CD1c-positive myeloid dendritic cell (primary cell): ENCODE data around the gene WNT10A.
"Not testable (repeated sequence)": the region's sequence is repeated elsewhere in the genome, so short reads cannot be mapped to it uniquely, and the experiment has no call there.

Experiments
- DNase-seq: peaks from one replicate; pipeline ENCODE4 v3.0.0-alpha.2; 2016; ENCODE audit errors: extremely low spot score

Gene WNT10A

DNA sequence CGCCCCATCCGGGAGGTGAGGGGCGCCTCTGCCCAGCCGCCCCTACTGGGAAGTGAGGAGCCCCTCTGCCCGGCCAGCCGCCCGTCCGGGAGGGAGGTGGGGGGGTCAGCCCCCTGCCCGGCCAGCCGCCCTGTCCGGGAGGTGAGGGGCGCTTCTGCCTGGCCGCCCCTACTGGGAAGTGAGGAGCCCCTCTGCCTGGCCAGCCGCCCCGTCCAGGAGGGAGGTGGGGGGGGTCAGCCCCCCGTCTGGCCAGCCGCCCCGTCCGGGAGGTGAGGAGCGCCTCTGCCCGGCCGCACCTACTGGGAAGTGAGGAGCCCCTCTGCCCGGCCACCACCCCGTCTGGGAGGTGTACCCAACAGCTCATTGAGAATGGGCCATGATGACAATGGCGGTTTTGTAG lies 51.1 kb downstream of the WNT10A start:
- not testable (repeated sequence) for DNase-seq
